Activated gamma-delta T cell treated with anti-CD3 and anti-CD28 coated beads, Interleukin-2, amount 50 U/mL, for 16 hours (primary cell): ENCODE data around the gene DNASE1L1.

Experiments
- DNase-seq: peaks from one replicate; pipeline ENCODE4 v3.0.0-alpha.2; 2020; ENCODE audit warnings: low read depth

DNASE1L1 gene

DNA sequence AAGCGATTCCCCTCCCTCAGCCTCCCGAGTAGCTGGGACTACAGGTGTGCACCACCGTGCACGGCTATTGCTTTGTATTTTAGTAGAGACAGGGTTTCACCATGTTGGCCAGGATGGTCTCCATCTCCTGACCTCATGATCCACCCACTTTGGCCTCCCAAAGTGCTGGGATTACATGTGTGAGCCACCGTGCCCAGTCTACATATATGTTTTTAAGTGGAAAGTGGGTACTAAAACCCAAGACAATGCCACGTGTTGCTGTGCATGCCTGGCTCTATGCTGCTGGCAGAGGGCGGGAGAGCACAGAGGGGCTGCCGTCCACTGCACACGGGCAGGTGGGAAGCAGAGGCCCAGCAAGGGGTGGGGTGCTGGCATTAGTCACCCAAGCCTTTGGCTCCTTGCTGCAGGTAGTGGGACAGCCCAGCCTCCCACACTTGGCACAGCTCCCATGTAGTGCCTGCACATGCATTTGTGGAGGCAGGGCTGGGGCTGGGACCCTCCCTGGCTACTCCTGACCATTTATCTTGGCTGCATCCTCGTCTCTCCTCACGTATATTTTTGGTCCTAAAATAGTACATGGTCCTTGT is 26.5 kb downstream of the DNASE1L1 start:
- DNase-seq, result no peak

DNA sequence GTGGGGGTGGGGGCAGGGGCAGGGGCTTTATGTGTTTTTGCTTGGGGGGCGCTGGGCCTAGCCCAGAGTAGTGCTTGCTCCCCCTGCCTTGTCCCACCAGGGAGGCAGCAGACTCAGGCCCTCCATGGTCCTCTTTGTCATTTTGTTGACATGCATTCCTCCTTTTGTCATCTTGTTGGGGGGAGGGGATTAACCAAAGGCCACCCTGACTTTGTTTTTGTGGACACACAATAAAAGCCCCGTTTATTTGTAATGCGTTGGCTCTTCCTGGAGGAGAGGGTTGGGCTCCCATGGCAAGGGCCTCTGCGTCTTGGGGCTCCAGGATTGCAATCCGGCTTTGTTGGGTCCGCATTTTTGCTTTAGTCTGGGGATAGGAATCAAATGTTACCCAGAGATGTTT is 27.8 kb downstream of the DNASE1L1 start:
- no peak for DNase-seq

DNA sequence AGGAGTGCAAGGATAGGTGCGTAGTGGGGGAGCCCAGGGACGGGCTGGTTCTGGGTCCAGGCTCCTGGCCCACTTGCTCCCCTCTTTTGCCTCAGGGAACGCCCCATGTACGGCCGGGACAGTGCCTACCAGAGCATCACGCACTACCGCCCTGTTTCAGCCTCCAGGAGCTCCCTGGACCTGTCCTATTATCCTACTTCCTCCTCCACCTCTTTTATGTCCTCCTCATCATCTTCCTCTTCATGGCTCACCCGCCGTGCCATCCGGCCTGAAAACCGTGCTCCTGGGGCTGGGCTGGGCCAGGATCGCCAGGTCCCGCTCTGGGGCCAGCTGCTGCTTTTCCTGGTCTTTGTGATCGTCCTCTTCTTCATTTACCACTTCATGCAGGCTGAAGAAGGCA is 28.3 kb downstream of the DNASE1L1 start:
- DNase-seq, result no peak

DNA sequence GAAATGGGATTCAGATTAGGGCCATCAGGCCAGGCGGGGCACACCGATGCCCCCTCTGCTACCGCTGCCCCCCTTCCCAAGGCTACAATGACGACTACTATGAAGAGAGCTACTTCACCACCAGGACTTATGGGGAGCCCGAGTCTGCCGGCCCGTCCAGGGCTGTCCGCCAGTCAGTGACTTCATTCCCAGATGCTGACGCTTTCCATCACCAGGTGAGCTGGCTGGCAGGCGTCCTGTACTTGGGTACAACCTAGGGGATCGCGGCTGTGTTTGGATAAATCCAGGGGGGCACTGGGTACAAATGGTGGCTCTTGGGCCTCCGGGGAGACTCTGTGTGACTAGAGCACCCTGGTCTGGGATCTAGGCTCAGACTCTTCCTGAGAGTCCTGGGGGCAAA is 28.9 kb downstream of the DNASE1L1 start:
- no peak for DNase-seq

DNA sequence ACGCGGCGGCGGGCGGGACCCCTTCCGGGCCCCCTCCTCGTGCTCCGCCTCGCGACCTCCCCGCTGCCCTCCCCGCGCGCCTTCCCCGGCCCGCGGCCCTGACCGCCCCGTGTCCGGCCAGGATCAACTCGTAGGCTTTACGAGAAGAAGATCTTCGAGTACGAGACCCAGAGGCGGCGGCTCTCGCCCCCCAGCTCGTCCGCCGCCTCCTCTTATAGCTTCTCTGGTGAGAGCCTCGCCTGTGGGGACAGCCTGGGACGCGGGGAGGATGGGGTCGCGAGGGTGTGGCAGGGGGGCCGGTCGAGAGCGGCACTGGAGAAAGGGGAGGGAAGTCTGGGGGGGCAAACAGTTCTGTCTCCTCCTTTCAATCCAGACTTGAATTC is 29.5 kb downstream of the DNASE1L1 start:
- DNase-seq, result no peak

DNA sequence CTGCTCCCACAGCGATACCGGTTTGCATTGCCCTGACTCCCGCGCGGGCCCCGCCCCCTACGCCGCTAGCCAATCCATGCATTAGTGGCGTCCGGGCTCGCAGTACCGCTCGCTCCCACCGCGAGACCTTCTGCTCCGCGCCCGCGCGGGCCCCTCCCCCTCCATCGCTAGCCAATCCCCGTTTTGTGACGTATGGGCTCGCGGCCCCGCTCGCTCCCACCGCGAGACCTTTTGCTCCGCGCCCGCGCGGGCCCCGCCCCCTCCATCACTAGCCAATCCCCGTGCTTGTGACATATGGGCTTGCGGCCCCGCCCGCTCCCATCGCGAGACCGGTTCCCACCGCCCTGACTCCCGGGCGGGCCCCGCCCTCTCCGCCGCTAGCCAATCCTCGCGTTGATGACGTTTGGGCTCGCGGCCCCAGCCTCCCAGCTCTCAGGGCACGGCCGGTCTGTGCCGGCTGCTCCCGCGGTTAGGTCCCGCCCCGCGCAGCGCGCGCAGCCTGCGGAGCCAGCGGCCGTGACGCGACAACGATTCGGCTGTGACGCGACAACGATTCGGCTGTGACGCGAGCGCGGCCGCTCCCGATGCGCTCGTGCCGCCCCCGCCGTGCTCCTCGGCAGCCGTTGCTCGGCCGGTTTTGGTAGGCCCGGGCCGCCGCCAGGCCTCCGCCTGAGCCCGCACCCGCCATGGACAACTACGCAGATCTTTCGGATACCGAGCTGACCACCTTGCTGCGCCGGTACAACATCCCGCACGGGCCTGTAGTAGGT is 30.1 kb downstream of the DNASE1L1 start, which contains the start of gene EMD:
Gene EMD, plus strand, starts transcription at position 497 of the 770 bp plus-strand sequence. Its CDS starts 190 bp downstream, at position 687.
- DNase-seq, result peak; percentile 92

DNA sequence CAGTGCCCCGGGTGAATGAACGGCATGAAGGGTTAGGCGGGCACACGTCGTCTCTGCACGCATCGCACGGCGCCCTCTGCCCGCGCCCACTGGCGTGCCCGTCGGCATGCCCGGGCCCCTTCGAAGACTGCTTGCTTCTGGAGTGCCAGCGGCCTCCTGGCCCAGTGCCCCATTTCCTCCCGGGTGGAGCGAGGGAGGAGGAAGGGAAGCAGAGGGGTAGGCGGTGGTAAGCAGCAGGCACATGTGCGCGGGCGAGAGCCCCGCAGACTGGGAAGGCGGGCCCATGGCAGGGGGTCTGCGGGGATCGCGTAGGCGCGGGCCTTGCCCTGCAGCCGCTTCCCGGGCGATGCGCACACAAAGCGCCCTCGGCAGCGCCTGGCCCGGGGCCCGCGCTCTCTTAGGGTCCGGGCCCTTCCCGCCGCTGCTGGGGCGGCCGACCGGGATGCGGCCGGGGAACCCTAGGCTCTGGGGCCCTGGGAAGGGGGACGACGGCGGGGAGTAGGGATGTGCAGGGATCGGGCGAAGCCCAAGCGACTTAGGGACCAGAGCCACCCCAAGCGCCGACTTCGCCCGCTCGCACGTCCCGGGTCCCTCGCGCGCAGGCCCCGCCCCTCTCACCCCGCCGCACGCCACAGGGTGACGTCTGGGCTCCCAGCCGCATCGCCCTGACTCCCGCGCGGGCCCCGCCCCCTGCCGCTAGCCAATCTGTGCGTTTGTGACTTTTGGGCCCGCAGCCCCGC is 30.8 kb downstream of the DNASE1L1 start:
- DNase-seq, result no peak

DNA sequence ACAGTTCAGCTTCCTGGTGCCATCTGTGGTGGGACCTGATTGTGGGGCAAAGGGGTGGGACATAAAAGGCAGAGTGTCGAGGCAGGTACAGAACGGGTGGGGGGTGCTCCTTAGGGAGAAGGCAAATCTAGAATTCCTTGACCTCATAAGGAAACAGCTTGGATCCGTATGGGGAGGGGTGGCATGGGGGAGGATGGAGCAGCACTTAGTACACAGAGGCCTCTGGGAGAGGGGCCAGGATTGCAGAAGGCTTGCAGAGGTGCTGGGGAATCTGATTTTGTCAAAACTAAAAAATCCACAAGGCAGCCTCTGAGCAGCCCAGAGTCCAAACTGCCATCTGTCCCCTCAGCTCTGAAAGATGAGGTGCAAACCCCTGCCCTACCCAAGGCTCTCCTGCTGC is 32.3 kb downstream of the DNASE1L1 start:
- DNase-seq, result no peak

DNA sequence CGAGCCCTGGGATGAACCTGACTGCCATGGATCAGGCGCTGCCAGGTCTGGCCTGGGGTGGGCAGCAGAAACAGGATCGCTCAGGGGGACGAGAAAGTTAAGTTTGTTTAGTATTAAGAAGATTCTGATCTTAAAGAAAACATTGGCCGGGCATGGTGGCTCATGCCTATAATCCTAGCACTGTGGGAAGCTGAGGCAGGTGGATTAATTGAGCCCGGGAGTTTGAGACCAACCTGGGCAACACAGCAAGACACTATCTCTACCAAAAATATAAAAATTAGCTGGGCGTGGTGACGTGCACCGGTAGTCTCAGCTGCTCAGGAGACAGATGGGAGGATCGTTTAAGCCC is 33.9 kb downstream of the DNASE1L1 start:
- DNase-seq, result no peak

DNA sequence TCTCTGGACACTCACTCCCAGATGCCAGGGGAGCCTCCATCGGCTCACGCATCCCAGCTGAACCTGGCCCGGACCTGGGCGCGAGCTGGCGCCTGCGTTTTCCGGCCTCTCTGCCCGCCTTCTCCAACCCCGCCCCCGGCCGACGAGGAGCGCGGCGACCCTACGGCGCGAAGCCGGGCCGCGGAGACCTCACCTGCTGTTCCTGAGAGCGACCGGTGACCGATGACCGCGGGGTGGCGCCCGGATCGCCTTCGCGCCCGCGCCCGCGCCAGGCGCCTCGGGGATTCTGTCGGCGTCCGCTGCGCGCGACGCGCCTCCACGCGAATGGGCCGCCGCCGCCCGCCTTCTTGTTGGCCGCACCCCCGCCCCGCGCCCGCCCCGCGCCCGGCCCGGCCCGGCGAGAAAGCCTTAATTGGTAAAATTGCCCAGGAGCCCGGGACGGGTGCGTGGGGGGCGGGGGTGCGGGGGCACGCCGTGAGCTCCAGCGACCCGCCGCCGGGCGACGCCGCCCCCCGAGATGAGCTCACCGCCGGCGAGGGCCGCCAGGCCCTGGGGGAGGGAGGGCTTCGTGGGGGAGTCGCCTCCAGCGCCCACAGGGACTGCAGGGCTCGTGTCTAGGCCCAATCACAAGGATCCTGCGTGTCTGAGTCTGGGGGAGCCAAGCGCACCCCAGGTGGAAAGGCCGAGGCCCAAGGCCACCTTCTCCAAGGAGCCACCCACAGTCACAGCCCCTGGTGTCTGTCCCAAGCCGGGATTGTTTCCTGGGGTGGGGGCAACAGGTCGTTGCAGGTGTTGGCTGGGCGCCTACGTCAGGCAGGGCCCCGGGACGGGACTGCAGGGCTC is 34.5 kb downstream of the DNASE1L1 start, which contains the start of gene FLNA:
Gene FLNA, minus strand, starts transcription at position 322 of the 843 bp plus-strand sequence. CDS start 3,389 bp downstream, outside the sequence.
- DNase-seq, result no peak

DNA sequence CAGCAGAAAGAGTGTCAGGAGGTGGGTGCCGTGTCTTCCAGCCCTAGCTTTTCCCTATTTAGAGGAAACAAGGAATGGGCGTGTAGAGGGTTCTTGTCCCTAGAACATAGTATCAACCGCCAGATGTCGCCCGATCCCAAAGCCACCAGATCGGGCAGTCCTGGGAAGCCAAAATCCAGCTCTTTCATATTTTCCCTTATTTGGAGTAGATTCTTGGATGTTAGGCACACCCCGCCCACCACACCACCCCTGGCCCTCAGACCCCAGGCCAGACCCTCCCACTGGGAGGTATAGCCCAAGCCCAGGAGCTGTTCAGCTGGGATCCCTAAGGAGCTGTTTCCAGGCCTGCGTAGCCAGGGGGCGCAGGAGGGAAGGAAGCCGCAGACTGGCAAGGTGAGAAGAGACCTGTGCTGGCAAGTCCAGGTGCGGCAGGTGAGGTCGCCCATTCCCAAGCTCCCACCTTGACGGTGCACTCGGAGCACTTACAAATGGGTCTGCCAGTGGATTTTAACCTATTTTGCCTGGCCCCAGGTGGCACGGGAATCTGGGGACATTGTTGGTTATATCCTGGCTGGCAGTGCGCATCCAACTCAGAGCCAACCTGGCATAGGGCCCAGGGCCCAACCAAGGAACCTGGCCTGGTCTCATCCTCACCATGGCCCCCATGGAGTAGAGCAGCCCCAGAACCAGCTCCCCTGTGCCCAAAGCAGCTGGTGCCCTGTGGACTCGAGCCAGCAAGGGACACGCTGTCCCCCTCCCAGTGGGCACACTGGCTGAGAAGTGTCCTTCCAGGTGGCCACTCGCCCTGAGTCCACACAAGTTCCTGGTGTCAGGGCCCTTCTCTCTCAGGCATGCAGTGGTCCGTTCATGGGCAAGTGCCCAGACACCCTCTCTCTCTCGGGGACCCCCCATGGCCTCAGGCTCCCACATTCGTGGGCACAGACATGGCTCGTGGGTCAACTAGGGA is 35.4 kb downstream of the DNASE1L1 start:
- DNase-seq, result no peak

DNA sequence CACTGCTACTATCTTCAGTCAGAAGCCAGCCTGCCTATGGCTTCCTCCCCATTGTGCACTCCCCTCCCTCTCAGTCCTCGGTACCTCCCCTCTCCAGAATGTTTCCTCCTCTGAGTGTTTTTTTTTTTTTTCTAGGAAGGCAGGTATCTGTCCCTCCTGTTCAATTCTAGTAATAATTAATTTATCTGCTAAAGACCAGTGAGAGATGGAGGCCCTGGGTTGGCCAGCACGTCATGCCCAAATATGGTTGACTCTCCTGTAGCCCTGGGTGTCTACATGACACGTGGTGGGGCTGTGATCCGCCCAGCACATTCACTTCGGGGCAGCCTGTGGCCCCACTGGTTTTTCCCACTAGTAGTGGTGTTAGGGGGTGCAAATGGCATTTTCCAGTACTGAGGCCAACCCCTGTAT is 36.4 kb downstream of the DNASE1L1 start:
- no peak for DNase-seq

DNA sequence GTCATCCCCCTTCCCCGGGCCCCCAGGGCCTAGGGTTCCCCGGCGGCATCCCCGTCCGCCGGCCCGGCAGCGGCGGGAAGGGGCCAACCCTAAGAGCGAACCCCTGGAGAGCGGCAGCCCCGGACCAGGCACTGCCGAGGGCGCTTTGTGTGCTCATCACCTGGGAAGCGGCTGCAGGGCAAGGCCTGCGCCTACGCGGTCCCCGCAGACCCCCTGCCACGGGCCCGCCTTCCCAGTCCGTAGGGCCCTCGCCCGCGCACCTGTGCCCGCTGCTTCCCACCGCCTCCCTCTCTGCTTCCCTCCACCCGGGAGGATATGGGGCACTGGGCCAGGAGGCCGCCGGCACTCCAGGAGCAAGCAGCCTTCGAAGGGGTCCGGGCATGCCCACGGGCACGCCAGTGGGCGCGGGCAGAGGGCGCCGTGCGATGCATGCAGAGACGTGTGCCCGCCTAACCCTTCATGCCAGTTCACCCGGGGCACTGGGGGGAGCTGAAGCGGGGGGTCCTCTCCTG is 37.2 kb downstream of the DNASE1L1 start:
- DNase-seq, result no peak

DNA sequence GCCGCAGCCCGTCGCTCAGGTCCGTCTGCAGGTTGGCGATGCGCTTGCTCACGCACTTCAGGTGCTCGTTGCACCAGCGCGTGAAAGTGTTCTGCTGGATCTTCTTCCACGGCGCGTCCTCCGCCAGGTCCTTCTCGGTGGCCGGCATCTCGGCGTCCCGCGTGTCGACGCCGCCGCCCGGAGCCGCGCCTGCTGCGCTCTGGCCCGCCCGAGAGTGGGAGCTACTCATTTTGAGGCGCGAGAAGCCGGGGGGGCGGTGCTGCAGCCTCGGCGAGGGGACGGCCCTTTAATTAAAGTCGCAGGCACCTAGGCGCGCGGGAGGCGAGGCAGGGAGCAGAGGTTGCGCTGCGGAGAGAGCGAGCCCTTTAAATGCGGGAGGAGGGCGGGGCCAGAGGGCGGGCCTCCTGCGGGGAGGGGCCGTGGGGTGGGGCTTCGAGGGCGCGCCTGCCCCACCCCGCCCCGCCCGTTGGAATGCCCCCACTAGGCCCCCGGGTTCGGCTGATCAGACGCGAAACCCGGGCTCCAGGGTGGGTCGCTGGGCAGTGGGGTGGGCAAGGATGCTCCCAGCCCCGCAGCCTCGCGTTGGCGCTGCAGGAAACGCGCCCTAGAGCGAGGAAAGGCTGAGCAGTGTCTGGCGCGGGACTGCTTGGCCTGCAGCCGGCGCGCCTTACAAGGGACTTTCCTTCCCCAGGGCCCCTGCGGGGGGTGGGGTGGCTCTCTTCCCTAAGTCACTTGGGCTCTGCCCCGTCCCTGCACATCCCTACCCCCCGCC is 37.9 kb downstream of the DNASE1L1 start:
- DNase-seq, result peak; percentile 87

DNA sequence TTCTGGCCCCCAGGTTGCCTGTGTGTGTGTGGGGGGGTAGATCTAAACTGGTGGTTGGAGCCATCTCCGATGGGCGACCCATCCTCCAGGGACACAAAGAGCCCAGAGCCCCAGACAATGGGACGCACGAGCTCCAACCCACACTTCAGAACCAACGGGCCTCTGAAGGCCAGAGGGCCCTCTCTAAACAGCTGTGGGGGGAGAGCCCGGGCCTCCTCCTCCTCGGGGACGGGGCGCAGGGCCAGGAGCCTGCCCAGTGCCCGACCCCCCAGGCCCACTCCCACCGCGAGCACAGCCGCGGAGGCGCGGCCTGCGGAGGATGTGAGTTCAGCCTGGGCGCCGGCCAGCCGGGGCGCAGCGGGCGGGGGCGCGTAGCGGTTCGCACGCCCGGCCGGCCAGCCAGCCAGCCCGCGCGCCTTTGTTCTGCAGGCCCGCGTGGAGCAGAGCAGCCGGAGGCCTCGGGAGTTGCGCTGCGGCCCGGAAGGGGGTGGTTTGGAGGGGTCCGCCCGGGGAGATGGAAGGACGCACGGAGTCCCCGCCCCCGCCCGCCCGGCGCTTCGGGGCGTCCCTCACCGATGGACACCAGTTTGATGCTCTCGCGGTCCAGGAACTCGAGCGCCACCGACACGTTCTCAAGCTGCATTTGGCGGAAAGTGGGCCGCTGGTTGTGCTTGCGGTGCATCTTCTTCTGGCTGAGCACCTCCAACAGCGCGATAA is 38.6 kb downstream of the DNASE1L1 start:
- DNase-seq, result no peak

DNA sequence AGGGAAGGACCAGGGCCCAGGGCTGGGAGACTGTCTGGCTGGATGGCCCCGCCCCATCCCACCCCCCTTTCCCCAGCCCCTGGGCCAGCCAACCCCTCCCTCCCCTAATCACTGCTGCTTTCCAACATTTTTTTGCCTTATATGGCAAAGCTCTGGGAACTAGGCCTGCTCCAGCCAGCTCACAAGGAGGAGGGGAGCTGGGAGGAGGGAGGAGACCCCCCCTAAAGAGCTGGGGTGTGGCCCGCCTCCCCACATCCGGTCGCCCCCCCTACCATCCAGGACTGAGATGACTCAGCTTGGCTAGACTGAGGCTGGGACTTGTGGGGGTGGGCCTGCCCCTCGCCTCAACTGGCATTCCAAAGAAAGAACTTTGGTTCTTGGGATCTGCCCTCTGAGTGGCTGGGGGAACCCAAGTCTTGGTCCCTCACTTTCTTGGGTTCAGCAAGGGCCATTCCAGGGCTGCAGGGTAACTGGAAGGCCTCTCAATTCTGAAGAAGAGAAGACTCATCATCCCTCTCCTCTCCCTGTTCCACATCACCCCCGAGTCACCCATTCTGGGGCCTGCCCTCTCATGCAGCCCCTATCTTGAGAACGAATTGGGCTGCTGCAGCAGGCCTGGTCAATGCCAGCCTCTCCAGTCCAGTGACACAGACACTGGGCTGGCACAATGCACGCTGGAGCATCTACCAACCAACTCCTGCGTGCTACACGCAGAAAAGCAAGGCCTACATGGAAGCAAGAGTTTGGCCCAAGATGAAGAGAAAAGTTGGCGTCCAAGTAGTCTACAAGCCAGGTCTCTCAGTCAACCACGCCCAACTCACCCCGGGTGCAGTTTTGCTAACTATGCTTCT is 39.4 kb downstream of the DNASE1L1 start:
- peak; percentile 65 for DNase-seq

DNA sequence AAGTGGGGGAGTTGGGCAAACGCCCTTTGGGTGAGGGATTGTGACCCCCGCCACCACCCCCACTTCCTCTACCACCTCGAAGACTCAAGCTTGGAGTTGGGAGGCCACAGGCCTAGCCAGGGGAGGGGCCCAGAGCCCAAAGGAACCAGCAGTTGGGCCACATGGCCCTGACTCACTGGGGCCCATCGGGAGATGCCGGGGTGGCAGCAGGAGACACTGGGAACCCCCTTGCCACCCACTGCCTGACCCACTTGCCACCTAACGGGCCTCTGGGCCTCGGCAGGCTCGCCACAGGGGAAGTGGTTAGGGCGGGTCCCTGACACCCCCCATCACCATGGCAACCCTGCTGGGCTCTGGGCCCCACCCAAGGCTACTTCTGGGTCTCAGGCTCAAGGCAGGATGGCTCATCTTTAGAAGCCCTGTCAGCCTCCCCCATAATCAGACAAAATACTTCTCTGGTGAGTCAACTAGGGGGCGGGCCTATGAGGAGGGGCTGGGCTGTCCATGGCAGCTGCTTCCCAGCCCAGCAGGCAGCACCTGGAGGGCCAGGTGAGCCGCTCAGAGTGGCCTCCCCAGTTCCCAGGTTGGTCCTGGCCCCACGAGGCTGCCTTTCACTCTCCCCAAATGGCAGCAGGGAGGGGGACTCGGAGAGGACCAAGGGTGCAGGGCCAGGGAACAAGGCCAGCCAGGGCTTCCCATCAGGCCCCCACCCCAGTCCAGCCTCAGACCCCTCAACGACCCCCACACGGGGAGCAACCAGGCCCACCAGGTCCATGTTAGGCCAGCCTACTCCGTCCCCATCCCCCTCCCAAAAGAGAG is 40.2 kb downstream of the DNASE1L1 start:
- DNase-seq, result peak; percentile 94
